HEK293 (cell line): Measurements from ENCODE around the gene MAFF.

Experiments used
- CTCF ChIA-PET: fragments of 350-600 bp; formaldehyde crosslinking; extraction: SDS; loops from one replicate; lab custom pipeline; 2021; ENCODE audit warnings: antibody characterized with exemption; lab: Yijun Ruan, JAX
- POLR2A ChIA-PET: fragments of 300-600 bp; formaldehyde crosslinking; extraction: SDS; loops from one replicate; lab custom pipeline; 2020; ENCODE audit warnings: antibody characterized with exemption, inconsistent platforms; lab: Yijun Ruan, JAX
- H3K27ac ChIP-seq: fragments of 200-500 bp; sonication (Bioruptor generic); 2 replicates; pipeline ENCODE4 v1.5.1; 2014; ENCODE audit warnings: low read depth, low read length, control low read depth, inconsistent platforms; ENCODE audit errors: extremely low read depth
- H3K36me3 ChIP-seq, 2 experiments: fragments of 200-500 bp in 1 of 2; sonication (Bioruptor generic) in 1 of 2; 1 replicate in 1 of 2; 2 replicates in 1 of 2; pipeline ENCODE4 v1.5.1; 2014 to 2017; ENCODE audit warnings: inconsistent platforms in 2 of 2, low read length in 2 of 2; ENCODE audit not compliant: control insufficient read depth in 2 of 2, insufficient read depth in 1 of 2
- H3K4me1 ChIP-seq: fragments of 200-500 bp; sonication (Bioruptor generic); 2 replicates; pipeline ENCODE4 v1.5.1; 2014; ENCODE audit warnings: mild to moderate bottlenecking, low read length, inconsistent platforms; ENCODE audit not compliant: control insufficient read depth, insufficient read depth
- H3K4me3 ChIP-seq: 2 replicates; pipeline ENCODE4 v1.5.1; 2011; ENCODE audit warnings: low read depth, mild to moderate bottlenecking, control low read depth, low read length, moderate library complexity
- H3K9me3 ChIP-seq: fragments of 200-500 bp; sonication (Bioruptor generic); 2 replicates; pipeline ENCODE4 v1.5.1; 2014; ENCODE audit warnings: low read depth, low read length, inconsistent platforms; ENCODE audit not compliant: control insufficient read depth, insufficient read depth
- BCL11B ChIP-seq: fragments of 450-650 bp; formaldehyde crosslinking; IDR thresholded peaks from 2 replicates; pipeline ENCODE4 v1.5.1; 2016; ENCODE audit warnings: low read depth, missing biosample characterization, missing genetic modification characterization
- HOXD13 ChIP-seq: sonication (generic); formaldehyde crosslinking; IDR thresholded peaks from 2 replicates; pipeline ENCODE4 v1.8.0; 2022; ENCODE audit warnings: missing genetic modification reagents, borderline replicate concordance
- IKZF3 ChIP-seq: fragments of 450-650 bp; IDR thresholded peaks from 2 replicates; pipeline ENCODE4 v1.5.0; 2018; ENCODE audit warnings: missing biosample characterization, mild to moderate bottlenecking, missing genetic modification characterization, moderate library complexity
- KLF1 ChIP-seq: fragments of 450-650 bp; formaldehyde crosslinking; IDR thresholded peaks from 2 replicates; pipeline ENCODE4 v1.5.1; 2016; ENCODE audit warnings: missing biosample characterization, missing genetic modification characterization
- MYNN ChIP-seq: fragments of 450-650 bp; formaldehyde crosslinking; IDR thresholded peaks from 2 replicates; pipeline ENCODE4 v1.5.1; 2016; ENCODE audit warnings: missing biosample characterization, missing genetic modification characterization, borderline replicate concordance
- PBX3 ChIP-seq: sonication (generic); formaldehyde crosslinking; IDR thresholded peaks from 2 replicates; pipeline ENCODE4 v1.8.1; 2022; ENCODE audit warnings: mild to moderate bottlenecking, moderate library complexity, missing genetic modification reagents
- RBAK ChIP-seq: fragments of 450-650 bp; formaldehyde crosslinking; IDR thresholded peaks from 2 replicates; pipeline ENCODE4 v1.5.1; 2016; ENCODE audit warnings: missing biosample characterization, missing genetic modification characterization
- ZBTB20 ChIP-seq: fragments of 450-650 bp; formaldehyde crosslinking; IDR thresholded peaks from 2 replicates; pipeline ENCODE4 v1.5.1; 2016; ENCODE audit warnings: missing biosample characterization, missing genetic modification characterization
- ZFHX2 ChIP-seq: fragments of 450-650 bp; formaldehyde crosslinking; conservative IDR thresholded peaks from 2 replicates; pipeline ENCODE4 v1.5.1; 2016; ENCODE audit warnings: missing biosample characterization, missing genetic modification characterization
- ZNF132 ChIP-seq: fragments of 450-650 bp; formaldehyde crosslinking; IDR thresholded peaks from 2 replicates; pipeline ENCODE4 v1.5.1; 2017; ENCODE audit warnings: missing biosample characterization, missing genetic modification characterization, borderline replicate concordance
- ZNF350 ChIP-seq: fragments of 450-650 bp; formaldehyde crosslinking; IDR thresholded peaks from 2 replicates; pipeline ENCODE4 v1.5.0; 2017; ENCODE audit warnings: missing biosample characterization, mild to moderate bottlenecking, missing genetic modification characterization
- ZNF404 ChIP-seq: fragments of 450-650 bp; formaldehyde crosslinking; IDR thresholded peaks from 2 replicates; pipeline ENCODE4 v1.5.1; 2017; ENCODE audit warnings: missing biosample characterization, missing genetic modification characterization
- ZNF654 ChIP-seq: fragments of 450-650 bp; formaldehyde crosslinking; IDR thresholded peaks from 2 replicates; pipeline ENCODE4 v1.5.1; 2016; ENCODE audit warnings: low read depth, missing biosample characterization, missing genetic modification characterization
- ZNF747 ChIP-seq: fragments of 450-650 bp; formaldehyde crosslinking; IDR thresholded peaks from 2 replicates; pipeline ENCODE4 v1.5.1; 2016; ENCODE audit warnings: missing biosample characterization, missing genetic modification characterization
- ZNF76 ChIP-seq: fragments of 450-650 bp; formaldehyde crosslinking; IDR thresholded peaks from 2 replicates; pipeline ENCODE4; 2016; ENCODE audit warnings: low read depth, missing biosample characterization, missing genetic modification characterization, borderline replicate concordance
- ZXDB ChIP-seq: fragments of 450-650 bp; formaldehyde crosslinking; IDR thresholded peaks from 2 replicates; pipeline ENCODE4 v1.5.1; 2016; ENCODE audit warnings: missing biosample characterization, missing genetic modification characterization
- TF ChIP-seq, protein P1 (sequence below): fragments of 450-650 bp; formaldehyde crosslinking; IDR thresholded peaks from 2 replicates; pipeline ENCODE4 v1.5.1; 2016; ENCODE audit warnings: missing biosample characterization, missing genetic modification characterization
- TF ChIP-seq, protein P2 (sequence below): fragments of 450-650 bp; formaldehyde crosslinking; IDR thresholded peaks from 2 replicates; pipeline ENCODE4 v1.5.1; 2016; ENCODE audit warnings: missing biosample characterization, missing genetic modification characterization

Gene MAFF

GRCh38 chr22:38228326-38228872 is 26.6 kb downstream of the MAFF start:
- ChIA-PET POLR2A (interaction anchor here (0.6 to 1.0 kb wide), 2 partner anchors 171 to 267 kb away, joined by 3 to 6 read pairs; partner anchors contain the start of gene PICK1), CTCF (interaction anchor here (0.6 to 3.9 kb wide), 4 partner anchors 85 to 176 kb away, joined by 4 to 35 read pairs (median 13); no protein-coding TSS in a partner anchor)
- Histone ChIP-seq H3K36me3 (peaks cover 4 to 94% of the 10 kb centered on the region in 2 experiments; a peak in 2 of 3 replicates), H3K4me3 (no peak overlapping the region), H3K4me1 (no peaks in the 10 kb centered on the region), H3K9me3 (no peaks in the 10 kb centered on the region), H3K27ac (no peak overlapping the region)
- TF ChIP-seq RBAK (tag by site-specific recombination) = no peak
- TF ChIP-seq ZNF404 (tag by site-specific recombination) = no peak
- no peak for TF ChIP-seq IKZF3 (tag by site-specific recombination)
- TF ChIP-seq ZNF76 (tag by site-specific recombination) = no peak
- no peak for TF ChIP-seq PBX3
- TF ChIP-seq BCL11B (tag by site-specific recombination) = no peak
- no peak for TF ChIP-seq ZNF747 (tag by site-specific recombination)

DNA sequence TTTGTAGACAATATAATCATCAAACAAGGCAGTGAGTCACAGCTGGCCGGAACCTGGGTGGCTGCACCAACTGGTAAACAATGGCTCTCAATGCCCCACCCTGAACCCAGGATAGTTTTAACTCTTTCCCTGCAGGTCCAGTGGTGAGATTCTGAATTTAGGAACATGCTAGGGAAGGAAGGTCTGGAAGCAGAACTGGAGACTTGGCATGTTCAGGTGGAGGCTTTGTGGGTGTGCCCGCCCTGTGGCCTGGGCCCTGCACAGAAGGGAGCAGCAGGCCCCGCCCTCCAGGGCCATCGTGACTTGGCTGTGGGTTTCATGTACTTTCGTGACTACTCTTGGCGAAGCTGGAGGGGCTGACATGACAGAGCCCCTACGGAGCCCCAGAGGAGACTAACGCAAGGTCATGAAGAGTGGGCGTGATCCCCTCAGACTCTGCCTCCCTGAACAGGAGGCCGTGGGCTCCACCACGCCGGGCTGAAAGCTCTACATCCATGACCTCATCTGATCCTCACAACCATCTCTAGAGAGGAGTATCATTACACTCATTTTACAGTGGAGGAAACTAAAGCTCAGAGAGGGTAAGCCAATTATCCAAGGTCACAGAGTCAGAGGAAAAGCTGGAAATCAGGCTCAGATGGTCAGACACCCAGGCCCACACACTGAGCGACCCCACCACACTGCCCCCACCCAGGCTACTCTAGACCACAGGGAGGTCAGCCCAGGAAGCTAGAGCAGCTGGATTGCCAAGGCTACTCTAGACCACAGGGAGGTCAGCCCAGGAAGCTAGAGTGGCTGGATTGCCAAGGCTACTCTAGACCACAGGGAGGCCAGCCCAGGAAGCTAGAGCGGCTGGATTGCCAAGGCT is 27.3 kb downstream of the MAFF start:
- Histone ChIP-seq H3K27ac (no peak overlapping the region), H3K4me3 (no peak overlapping the region)

DNA sequence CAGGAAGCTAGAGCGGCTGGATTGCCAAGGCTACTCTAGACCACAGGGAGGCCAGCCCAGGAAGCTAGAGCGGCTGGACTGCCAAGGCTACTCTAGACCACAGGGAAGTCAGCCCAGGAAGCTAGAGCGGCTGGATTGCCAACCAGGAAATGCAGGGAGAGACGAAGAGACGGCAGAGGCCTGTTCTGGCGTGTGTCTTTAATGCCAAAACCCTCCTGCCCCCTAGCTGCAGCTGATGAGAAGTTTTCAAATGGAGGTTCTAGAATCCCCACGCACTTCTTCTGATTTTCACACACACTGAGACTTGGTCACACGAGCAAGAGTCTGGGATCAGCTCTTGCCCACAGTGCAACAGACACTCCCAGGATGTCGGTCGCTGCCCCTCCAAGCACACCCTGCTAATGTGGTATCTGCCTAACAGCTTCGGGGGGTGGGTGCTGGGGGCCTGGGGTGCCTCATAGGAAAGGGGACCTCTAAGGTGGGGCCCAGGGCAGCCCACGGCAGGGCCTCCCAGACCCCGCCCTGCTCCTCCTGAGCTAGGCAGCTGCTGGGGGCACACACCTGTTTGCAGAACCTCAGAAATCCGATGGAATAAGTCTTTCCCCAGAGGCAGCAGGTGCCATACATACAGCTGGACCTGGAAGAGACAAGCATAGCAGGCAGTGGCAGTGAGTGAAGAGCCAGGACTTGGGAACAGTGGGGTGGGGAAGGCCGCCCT is 28.5 kb downstream of the MAFF start:
- POLR2A ChIA-PET = no interaction called here
- no peak for TF ChIP-seq ZXDB
- TF ChIP-seq, protein P1, sequence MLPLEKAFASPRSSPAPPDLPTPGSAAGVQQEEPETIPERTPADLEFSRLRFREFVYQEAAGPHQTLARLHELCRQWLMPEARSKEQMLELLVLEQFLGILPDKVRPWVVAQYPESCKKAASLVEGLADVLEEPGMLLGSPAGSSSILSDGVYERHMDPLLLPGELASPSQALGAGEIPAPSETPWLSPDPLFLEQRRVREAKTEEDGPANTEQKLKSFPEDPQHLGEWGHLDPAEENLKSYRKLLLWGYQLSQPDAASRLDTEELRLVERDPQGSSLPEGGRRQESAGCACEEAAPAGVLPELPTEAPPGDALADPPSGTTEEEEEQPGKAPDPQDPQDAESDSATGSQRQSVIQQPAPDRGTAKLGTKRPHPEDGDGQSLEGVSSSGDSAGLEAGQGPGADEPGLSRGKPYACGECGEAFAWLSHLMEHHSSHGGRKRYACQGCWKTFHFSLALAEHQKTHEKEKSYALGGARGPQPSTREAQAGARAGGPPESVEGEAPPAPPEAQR (tag by site-specific recombination) = no peak
- peak; percentile 31; the same call in 1 of the 2 replicates for TF ChIP-seq ZNF654 (tag by site-specific recombination)
- no peak for TF ChIP-seq MYNN (tag by site-specific recombination)
- TF ChIP-seq ZNF132 (tag by site-specific recombination) = no peak
- TF ChIP-seq, all 188 proteins: peak for 1
- Histone ChIP-seq H3K4me3 (no peak overlapping the region), H3K9me3 (no peaks in the 10 kb centered on the region), H3K4me1 (no peaks in the 10 kb centered on the region), H3K36me3 (peaks cover 4 to 96% of the 10 kb centered on the region in 2 experiments; a peak in 2 of 3 replicates), H3K27ac (no peak overlapping the region)
- CTCF ChIA-PET = interaction anchor here (0.5 to 3.9 kb wide), 13 partner anchors 11 to 178 kb away, joined by 3 to 35 read pairs (median 4); partner anchors contain the start of gene BAIAP2L2

More for the DNA sequence above, 27.3 kb downstream of the MAFF start:
- H3K36me3 ChIP-seq = peaks cover 4 to 95% of the 10 kb centered on the region in 2 experiments; a peak in 2 of 3 replicates
- peak; percentile 82 for TF ChIP-seq KLF1 (tag by site-specific recombination)
- TF ChIP-seq ZBTB20 (tag by site-specific recombination) = peak; percentile 29; the same call in 1 of the 2 replicates
- TF ChIP-seq HOXD13 (CRISPR knock-in tag) = no peak
- TF ChIP-seq BCL11B (tag by site-specific recombination) = no peak
- peak; percentile 60 for TF ChIP-seq ZFHX2 (tag by site-specific recombination)
- no peak for TF ChIP-seq ZNF350 (tag by site-specific recombination)
- TF ChIP-seq, protein P2, sequence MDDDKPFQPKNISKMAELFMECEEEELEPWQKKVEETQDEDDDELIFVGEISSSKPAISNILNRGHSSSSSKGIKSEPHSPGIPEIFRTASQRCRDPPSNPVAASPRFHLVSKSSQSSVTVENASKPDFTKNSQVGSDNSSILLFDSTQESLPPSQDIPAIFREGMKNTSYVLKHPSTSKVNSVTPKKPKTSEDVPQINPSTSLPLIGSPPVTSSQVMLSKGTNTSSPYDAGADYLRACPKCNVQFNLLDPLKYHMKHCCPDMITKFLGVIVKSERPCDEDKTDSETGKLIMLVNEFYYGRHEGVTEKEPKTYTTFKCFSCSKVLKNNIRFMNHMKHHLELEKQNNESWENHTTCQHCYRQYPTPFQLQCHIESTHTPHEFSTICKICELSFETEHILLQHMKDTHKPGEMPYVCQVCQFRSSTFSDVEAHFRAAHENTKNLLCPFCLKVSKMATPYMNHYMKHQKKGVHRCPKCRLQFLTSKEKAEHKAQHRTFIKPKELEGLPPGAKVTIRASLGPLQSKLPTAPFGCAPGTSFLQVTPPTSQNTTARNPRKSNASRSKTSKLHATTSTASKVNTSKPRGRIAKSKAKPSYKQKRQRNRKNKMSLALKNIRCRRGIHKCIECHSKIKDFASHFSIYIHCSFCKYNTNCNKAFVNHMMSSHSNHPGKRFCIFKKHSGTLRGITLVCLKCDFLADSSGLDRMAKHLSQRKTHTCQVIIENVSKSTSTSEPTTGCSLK = no peak
- H3K4me1 ChIP-seq = no peaks in the 10 kb centered on the region
- no peaks in the 10 kb centered on the region for H3K9me3 ChIP-seq
- CTCF ChIA-PET = interaction anchor here (0.5 to 3.9 kb wide), 14 partner anchors 10 to 181 kb away, joined by 3 to 35 read pairs (median 4); partner anchors contain the start of genes BAIAP2L2 and MAFF
- POLR2A ChIA-PET = interaction anchor here (0.6 to 1.0 kb wide), 2 partner anchors 172 to 266 kb away, joined by 3 to 6 read pairs; partner anchors contain the start of gene PICK1
